Thyroid gland (tissue), 4 donors: ENCODE measurements around the gene KRTAP2-2. TPM values are rescaled to one million over a fixed set of nuclear protein-coding genes. Genes with fewer than 3 reads are reported as not detected.
"Not testable (repeated sequence)": the region's sequence is repeated elsewhere in the genome, so short reads cannot be mapped to it uniquely, and the experiment has no call there.

ENCODE experiments used
- DNase-seq, 2 donors: peaks; one replicate each; pipeline ENCODE4 v3.0.0-alpha.2; 2019
- H3K27ac ChIP-seq, 3 donors: fragments of 200-600 bp; sonication (generic); 1 replicate in 2 of 3; 2 replicates in 1 of 3; pipeline ENCODE4 v1.5.1; 2016 to 2019; ENCODE audit warnings: mild to moderate bottlenecking in 1 of 3, moderate library complexity in 1 of 3
- H3K27me3 ChIP-seq: fragments of 200-600 bp; sonication (generic); one replicate; pipeline ENCODE4 v1.5.1; 2019
- H3K36me3 ChIP-seq, 2 donors: fragments of 200-600 bp; sonication (generic); one replicate each; pipeline ENCODE4 v1.5.1; 2016 to 2019
- H3K4me1 ChIP-seq, 2 donors: fragments of 200-600 bp; sonication (generic); one replicate each; pipeline ENCODE4 v1.5.1; 2017 to 2019
- H3K4me3 ChIP-seq, 3 donors: fragments of 200-600 bp; sonication (generic); replicated peaks in 1 of 3; 1 replicate in 2 of 3; 2 replicates in 1 of 3; pipeline ENCODE4 v1.5.1; 2016; ENCODE audit warnings: mild to moderate bottlenecking in 1 of 3
- H3K9me3 ChIP-seq: fragments of 200-600 bp; sonication (generic); one replicate; pipeline ENCODE4 v1.5.1; 2017
- POLR2A ChIP-seq, 2 donors: fragments of 450-650 bp; IDR thresholded peaks; one replicate each; pipeline ENCODE4 v1.6.1; 2017; ENCODE audit warnings: antibody characterized with exemption in 2 of 2, mild to moderate bottlenecking in 2 of 2, moderate library complexity in 1 of 2
- WGBS, 2 donors: methylation state at CpG; one replicate each; pipeline ENCODE4 v1.1.5; 2017; 5-methylcytosine and 5-hydroxymethylcytosine counted together
- intact Hi-C: fragments of 100-400 bp; cut with DNase I; formaldehyde crosslinking; loops from one replicate; pipeline ENCODE4 v1.15.1; 2023
- total RNA-seq, 4 donors: library from RNA; depleted of rRNA; stranded (reverse); fragments of >200 nt; gene quantifications; one replicate each; pipeline ENCODE4 v1.2.3, GENCODE V29; 2016
- TF ChIP-seq, protein P1 (sequence below), 6 experiments: fragments of 200-600 bp in 3 of 6; fragments of 450-650 bp in 3 of 6; sonication (generic) in 3 of 6; IDR thresholded peaks; one replicate each; pipeline ENCODE4 v1.5.1; 2016 to 2019; ENCODE audit warnings: antibody characterized with exemption in 6 of 6, mild to moderate bottlenecking in 2 of 6, inconsistent platforms in 1 of 6, moderate library complexity in 1 of 6

The KRTAP2-2 gene
- total RNA-seq, 4 donors from 2014 or later, result not detected

DNA sequence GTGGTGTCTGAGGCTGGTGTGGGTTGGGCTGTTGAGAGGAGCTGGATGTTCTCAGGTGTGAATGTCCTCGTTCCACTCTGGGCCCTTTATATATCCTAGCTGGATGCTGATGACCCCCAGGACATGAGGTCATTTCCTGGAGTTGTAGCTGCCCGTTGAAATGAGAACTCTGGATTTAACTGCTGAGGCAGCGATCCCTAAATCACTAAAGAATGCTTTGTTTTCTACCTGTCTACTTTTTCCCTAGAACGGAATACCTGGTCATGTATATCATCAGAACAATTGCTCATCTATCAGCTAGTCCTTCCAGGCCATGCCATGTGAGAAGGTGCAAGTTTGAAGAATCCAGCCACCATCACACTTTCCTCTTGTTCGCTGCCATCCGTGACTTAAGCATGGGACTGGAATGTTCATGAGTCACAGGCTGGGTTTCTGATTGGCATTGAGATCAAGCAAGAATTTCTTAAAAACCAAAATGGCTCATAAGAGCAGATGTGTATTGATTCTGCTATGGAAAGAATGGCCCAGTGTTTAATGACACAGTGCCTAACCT, 5.1 kb upstream of the KRTAP2-2 start, which contains the start of gene KRTAP2-3:
KRTAP2-3 (minus strand) TSS at position 63 of the 553 bp plus-strand sequence. CDS start 64 bp downstream, outside the sequence.
- no peaks in the 10 kb centered on the region for H3K4me1 ChIP-seq
- 71 to 78% methylated on average over 6 of the region's 6 CpGs for WGBS, 2 donors
- TF ChIP-seq, protein P1, sequence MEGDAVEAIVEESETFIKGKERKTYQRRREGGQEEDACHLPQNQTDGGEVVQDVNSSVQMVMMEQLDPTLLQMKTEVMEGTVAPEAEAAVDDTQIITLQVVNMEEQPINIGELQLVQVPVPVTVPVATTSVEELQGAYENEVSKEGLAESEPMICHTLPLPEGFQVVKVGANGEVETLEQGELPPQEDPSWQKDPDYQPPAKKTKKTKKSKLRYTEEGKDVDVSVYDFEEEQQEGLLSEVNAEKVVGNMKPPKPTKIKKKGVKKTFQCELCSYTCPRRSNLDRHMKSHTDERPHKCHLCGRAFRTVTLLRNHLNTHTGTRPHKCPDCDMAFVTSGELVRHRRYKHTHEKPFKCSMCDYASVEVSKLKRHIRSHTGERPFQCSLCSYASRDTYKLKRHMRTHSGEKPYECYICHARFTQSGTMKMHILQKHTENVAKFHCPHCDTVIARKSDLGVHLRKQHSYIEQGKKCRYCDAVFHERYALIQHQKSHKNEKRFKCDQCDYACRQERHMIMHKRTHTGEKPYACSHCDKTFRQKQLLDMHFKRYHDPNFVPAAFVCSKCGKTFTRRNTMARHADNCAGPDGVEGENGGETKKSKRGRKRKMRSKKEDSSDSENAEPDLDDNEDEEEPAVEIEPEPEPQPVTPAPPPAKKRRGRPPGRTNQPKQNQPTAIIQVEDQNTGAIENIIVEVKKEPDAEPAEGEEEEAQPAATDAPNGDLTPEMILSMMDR (IDR thresholded peaks at IDR 0.05), result no peak
- TF ChIP-seq POLR2A (IDR thresholded peaks at IDR 0.05), result no peak
- no peaks in the 10 kb centered on the region for H3K9me3 ChIP-seq
- H3K27me3 ChIP-seq, result no peaks in the 10 kb centered on the region
- H3K36me3 ChIP-seq, result no peaks in the 10 kb centered on the region
- no peak for DNase-seq
- intact Hi-C loops, result no loop called here
- no peak within 1 kb of the TSS for H3K4me3 ChIP-seq
- no peak within 1 kb of the TSS for H3K27ac ChIP-seq

DNA sequence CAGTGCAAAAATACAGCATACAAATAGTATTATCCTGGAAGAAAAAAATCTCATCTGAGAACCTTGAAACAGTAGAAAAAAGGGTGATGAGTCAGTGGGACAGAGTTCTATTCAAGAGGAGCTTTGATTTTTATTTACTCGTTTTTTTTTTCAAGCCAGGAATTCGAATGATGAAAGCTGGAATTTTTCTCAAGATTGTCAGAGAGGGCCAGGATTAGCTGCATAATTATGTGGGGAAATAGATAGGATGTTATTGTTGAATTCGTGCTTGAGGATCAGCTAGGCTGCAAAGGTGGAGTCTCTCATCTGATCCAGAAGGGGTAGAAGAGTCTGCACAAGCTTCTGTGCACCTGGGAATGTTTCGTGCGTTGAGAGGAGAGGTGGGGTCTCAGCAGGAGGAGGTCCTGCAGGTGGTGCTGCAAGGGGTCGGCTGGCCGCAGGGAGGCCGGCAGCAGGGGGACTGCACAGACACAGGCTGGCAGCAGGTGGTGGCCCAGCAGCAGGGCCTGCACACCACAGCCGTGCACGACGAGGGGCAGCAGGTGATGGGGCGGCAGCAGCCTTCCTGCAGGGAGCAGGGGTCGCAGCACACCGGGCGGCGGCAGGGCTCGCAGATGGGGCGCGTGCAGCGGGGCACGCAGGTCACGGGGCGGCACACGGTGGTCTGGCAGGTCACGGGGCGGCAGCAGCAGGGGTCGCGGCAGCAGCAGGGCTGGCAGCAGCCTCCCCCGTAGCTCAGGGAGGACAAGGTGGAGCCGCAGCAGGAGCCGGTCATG, 4.4 kb upstream of the KRTAP2-2 start:
- WGBS, 2 donors, result 22 to 26% methylated on average over 6 to 10 of the region's 31 CpGs
- H3K36me3 ChIP-seq, H3K9me3 ChIP-seq, DNase-seq, H3K4me3 ChIP-seq, H3K27ac ChIP-seq, H3K27me3 ChIP-seq, intact Hi-C loops, H3K4me1 ChIP-seq: not testable (repeated sequence)

DNA sequence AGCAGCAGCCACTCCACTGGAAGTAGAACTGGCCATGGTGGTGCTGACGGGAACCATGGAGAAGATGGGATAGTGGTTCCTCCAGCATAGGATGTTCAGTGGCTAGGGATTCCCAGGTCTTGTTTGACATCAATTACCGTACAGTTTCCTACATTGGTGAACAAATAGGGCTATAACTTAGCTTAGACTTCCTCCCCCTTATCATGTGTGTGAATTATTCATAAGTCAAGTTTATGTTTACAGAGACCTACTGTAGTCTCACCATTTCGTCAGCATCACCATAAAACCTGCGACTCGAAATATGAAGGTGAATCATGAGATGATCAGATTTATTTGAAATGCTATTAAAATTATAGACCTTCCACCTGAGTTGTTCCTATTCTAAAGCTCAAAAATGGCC, 3.7 kb upstream of the KRTAP2-2 start:
- TF ChIP-seq, protein P1 (IDR thresholded peaks at IDR 0.05), result no peak
- no peak for TF ChIP-seq POLR2A (IDR thresholded peaks at IDR 0.05)
- DNase-seq, result no peak
- Histone ChIP-seq H3K4me1 (no peaks in the 10 kb centered on the region), H3K9me3 (no peaks in the 10 kb centered on the region), H3K27me3 (no peaks in the 10 kb centered on the region), H3K27ac (no peak overlapping the region), H3K4me3 (no peak overlapping the region), H3K36me3 (no peaks in the 10 kb centered on the region)
- intact Hi-C loops, result no loop called here
- 91 to 95% methylated on average over 5 of the region's 5 CpGs for WGBS, 2 donors

DNA sequence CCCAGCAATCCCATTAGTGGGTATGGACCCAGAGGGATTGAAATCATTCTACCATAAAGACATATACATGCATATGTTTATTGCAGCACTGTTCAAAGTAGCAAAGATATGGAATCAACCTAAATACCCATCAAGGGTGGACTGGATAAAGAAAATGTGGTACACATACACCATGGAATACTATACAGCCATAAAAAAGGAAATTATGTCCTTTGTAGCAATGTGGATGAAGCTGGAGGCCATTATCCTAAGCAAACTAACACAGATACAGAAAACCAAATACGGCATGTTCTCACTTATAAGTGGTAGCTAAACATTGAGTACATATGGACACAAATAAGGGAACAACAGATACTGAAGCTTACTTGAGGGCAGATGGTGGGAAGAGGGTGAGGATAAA, 2.5 kb upstream of the KRTAP2-2 start:
- Histone ChIP-seq H3K36me3 (no peaks in the 10 kb centered on the region), H3K27me3 (no peaks in the 10 kb centered on the region), H3K4me3 (no peak overlapping the region), H3K9me3 (no peaks in the 10 kb centered on the region), H3K4me1 (no peaks in the 10 kb centered on the region), H3K27ac (no peak overlapping the region)
- 90 to 92% methylated on average over 1 of the region's 1 CpG for WGBS, 2 donors
- TF ChIP-seq POLR2A (IDR thresholded peaks at IDR 0.05), result no peak
- TF ChIP-seq, protein P1 (IDR thresholded peaks at IDR 0.05), result no peak
- intact Hi-C loops, result no loop called here
- DNase-seq, result no peak

DNA sequence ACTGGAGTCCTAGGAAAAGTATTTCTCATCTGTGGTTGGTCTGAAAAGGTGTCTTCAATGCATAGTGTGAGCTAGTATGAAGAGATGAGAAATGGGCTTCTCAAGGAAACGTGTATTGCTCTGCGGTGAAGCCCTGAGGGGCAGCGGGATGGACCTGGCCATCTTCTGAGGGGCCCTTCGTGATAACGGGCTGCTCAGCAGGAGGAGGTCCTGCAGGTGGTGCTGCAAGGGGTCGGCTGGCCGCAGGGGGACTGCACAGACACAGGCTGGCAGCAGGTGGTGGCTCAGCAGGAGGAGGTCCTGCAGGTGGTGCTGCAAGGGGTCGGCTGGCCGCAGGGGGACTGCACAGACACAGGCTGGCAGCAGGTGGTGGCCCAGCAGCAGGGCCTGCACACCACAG, 474 bp downstream of the KRTAP2-2 start:
- H3K4me1 ChIP-seq, H3K36me3 ChIP-seq, H3K9me3 ChIP-seq, DNase-seq, H3K4me3 ChIP-seq, H3K27ac ChIP-seq, intact Hi-C loops, H3K27me3 ChIP-seq: not testable (repeated sequence)
- 64 to 79% methylated on average over 5 to 6 of the region's 9 CpGs for WGBS, 2 donors

DNA sequence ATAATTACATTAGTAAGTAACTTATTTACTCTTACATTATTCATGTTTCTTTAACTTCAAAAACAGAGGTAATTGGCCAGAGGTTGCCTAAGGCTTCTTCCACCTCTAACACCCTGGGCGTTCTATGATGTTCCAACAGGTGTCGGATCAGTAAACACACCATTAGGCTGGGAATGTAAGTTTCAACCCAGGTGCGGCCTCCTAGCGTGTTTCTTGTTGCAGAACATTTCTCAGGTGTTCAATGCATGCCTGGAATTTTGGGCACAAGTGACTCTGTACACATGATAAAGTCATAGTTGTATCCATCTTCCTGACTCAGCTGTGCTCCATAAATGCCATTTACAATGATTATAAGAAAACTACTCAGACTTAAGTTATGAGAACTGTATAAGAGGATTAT, 1.0 kb downstream of the KRTAP2-2 start:
- no peaks in the 10 kb centered on the region for H3K36me3 ChIP-seq
- intact Hi-C loops, result no loop called here
- no peak overlapping the region for H3K4me3 ChIP-seq
- TF ChIP-seq POLR2A (IDR thresholded peaks at IDR 0.05), result no peak
- TF ChIP-seq, protein P1 (IDR thresholded peaks at IDR 0.05), result no peak
- H3K27me3 ChIP-seq, result no peaks in the 10 kb centered on the region
- no peaks in the 10 kb centered on the region for H3K4me1 ChIP-seq
- no peak overlapping the region for H3K27ac ChIP-seq
- DNase-seq, result no peak
- H3K9me3 ChIP-seq, result no peaks in the 10 kb centered on the region
- WGBS, 2 donors, result 85 to 87% methylated on average over 4 of the region's 4 CpGs
